ENCODE measurements around the gene SLC18B1.
A peak's percentile ranks its signal among the peaks of the same experiment; 100 is the strongest.
"Not testable (repeated sequence)": the region's sequence is repeated elsewhere in the genome, so short reads cannot be mapped to it uniquely, and the experiment has no call there.

The SLC18B1 gene

GRCh38 chr6:132785936-132786335 is 12.5 kb downstream of the SLC18B1 start:
- TF ChIP-seq SNAI2 (CRISPR knock-in tag; IDR thresholded peaks at IDR 0.05): no peak
- TF ChIP-seq TCF4 (CRISPR knock-in tag; IDR thresholded peaks at IDR 0.05; ENCODE audit: borderline replicate concordance): no peak
- no peak for TF ChIP-seq CREB5 (CRISPR knock-in tag; IDR thresholded peaks at IDR 0.05; ENCODE audit: low read depth)
- TF ChIP-seq GLIS3 (CRISPR knock-in tag; IDR thresholded peaks at IDR 0.05): no peak
- TF ChIP-seq ARNTL (CRISPR knock-in tag; IDR thresholded peaks at IDR 0.05; ENCODE audit: borderline replicate concordance, low read depth): no peak
- ATAC-seq: no peak

GRCh38 chr6:132780770-132781371 is 17.6 kb downstream of the SLC18B1 start:
- ATAC-seq: peak; percentile 80
- no peak for TF ChIP-seq ZFP30 (CRISPR knock-in tag; IDR thresholded peaks at IDR 0.05)
- no peak for TF ChIP-seq POU6F1 (CRISPR knock-in tag; IDR thresholded peaks at IDR 0.05; ENCODE audit: borderline replicate concordance, low read depth)
- no peak for TF ChIP-seq TCF4 (CRISPR knock-in tag; IDR thresholded peaks at IDR 0.05; ENCODE audit: borderline replicate concordance)
- TF ChIP-seq ZNF565 (CRISPR knock-in tag; conservative IDR thresholded peaks at IDR 0.05; ENCODE audit: low read depth): no peak
- TF ChIP-seq ZNF8 (CRISPR knock-in tag; IDR thresholded peaks at IDR 0.05): no peak
- TF ChIP-seq TOX (CRISPR knock-in tag; IDR thresholded peaks at IDR 0.05; ENCODE audit: borderline replicate concordance): no peak
- no peak for TF ChIP-seq CREB5 (CRISPR knock-in tag; IDR thresholded peaks at IDR 0.05; ENCODE audit: low read depth)
- no peak for TF ChIP-seq CSDC2 (CRISPR knock-in tag; IDR thresholded peaks at IDR 0.05)

- not testable (repeated sequence) for ATAC-seq
These were observed 20.6 kb downstream of the SLC18B1 start for GRCh38 chr6:132777881-132778280.

GRCh38 chr6:132768051-132768517 is 30.4 kb downstream of the SLC18B1 start:
- no peak for TF ChIP-seq ZNF8 (CRISPR knock-in tag; IDR thresholded peaks at IDR 0.05)
- TF ChIP-seq ZNF565 (CRISPR knock-in tag; conservative IDR thresholded peaks at IDR 0.05; ENCODE audit: low read depth): no peak
- TF ChIP-seq CSDC2 (CRISPR knock-in tag; IDR thresholded peaks at IDR 0.05): no peak
- TF ChIP-seq TSHZ2 (CRISPR knock-in tag; IDR thresholded peaks at IDR 0.05): no peak
- no peak for TF ChIP-seq PPARA (CRISPR knock-in tag; IDR thresholded peaks at IDR 0.05; ENCODE audit: borderline replicate concordance)
- no peak for TF ChIP-seq SNAI2 (CRISPR knock-in tag; IDR thresholded peaks at IDR 0.05)
- no peak for TF ChIP-seq ZFP3 (CRISPR knock-in tag; IDR thresholded peaks at IDR 0.05)
- no peak for TF ChIP-seq OSR1 (CRISPR knock-in tag; IDR thresholded peaks at IDR 0.05)
- no peak for TF ChIP-seq ZC3H10 (CRISPR knock-in tag; IDR thresholded peaks at IDR 0.05)
- TF ChIP-seq CSRNP3 (CRISPR knock-in tag; IDR thresholded peaks at IDR 0.05): no peak
- ATAC-seq: peak; percentile 72

GRCh38 chr6:132765560-132765959 is 32.9 kb downstream of the SLC18B1 start:
- no peak for ATAC-seq

More at GRCh38 chr6:132765560-132765959, 32.9 kb downstream of the SLC18B1 start:
- TF ChIP-seq ZFP30 (CRISPR knock-in tag; IDR thresholded peaks at IDR 0.05): no peak
- no peak for TF ChIP-seq PPARA (CRISPR knock-in tag; IDR thresholded peaks at IDR 0.05; ENCODE audit: borderline replicate concordance)
- no peak for TF ChIP-seq ZNF565 (CRISPR knock-in tag; conservative IDR thresholded peaks at IDR 0.05; ENCODE audit: low read depth)
- no peak for TF ChIP-seq OSR1 (CRISPR knock-in tag; IDR thresholded peaks at IDR 0.05)
- no peak for TF ChIP-seq CSRNP3 (CRISPR knock-in tag; IDR thresholded peaks at IDR 0.05)
- TF ChIP-seq ESRRG (CRISPR knock-in tag; IDR thresholded peaks at IDR 0.05): no peak
- no peak for TF ChIP-seq CREB5 (CRISPR knock-in tag; IDR thresholded peaks at IDR 0.05; ENCODE audit: low read depth)

Measured in SK-N-SH treated with all-trans-retinoic acid at 6 μM for 48 hours (cell line).